Coronary artery (tissue), 2 donors: ENCODE data around the gene EGFLAM.
A peak's percentile ranks its signal among the peaks of the same experiment; 100 is the strongest.

Experiments used
- DNase-seq: peaks from one replicate; pipeline ENCODE4 v3.0.0-alpha.2; 2017; ENCODE audit warnings: low spot score
- H3K27ac ChIP-seq, 2 donors: fragments of 200-600 bp; sonication (generic); one replicate each; pipeline ENCODE4 v1.5.1; 2016 to 2019
- H3K4me3 ChIP-seq: fragments of 200-600 bp; sonication (generic); 2 replicates; pipeline ENCODE4 v1.5.1; 2016; ENCODE audit warnings: mild to moderate bottlenecking, moderate library complexity
- TF ChIP-seq, protein P1 (sequence below): fragments of 200-600 bp; sonication (generic); IDR thresholded peaks from one replicate; pipeline ENCODE4 v1.5.1; 2019; ENCODE audit warnings: antibody characterized with exemption

Gene EGFLAM

GRCh38 chr5:38249812-38250211 is 8.5 kb upstream of the EGFLAM start:
- Histone ChIP-seq H3K27ac (no peak overlapping the region), H3K4me3 (no peak overlapping the region)
- DNase-seq: no peak
- TF ChIP-seq, protein P1, sequence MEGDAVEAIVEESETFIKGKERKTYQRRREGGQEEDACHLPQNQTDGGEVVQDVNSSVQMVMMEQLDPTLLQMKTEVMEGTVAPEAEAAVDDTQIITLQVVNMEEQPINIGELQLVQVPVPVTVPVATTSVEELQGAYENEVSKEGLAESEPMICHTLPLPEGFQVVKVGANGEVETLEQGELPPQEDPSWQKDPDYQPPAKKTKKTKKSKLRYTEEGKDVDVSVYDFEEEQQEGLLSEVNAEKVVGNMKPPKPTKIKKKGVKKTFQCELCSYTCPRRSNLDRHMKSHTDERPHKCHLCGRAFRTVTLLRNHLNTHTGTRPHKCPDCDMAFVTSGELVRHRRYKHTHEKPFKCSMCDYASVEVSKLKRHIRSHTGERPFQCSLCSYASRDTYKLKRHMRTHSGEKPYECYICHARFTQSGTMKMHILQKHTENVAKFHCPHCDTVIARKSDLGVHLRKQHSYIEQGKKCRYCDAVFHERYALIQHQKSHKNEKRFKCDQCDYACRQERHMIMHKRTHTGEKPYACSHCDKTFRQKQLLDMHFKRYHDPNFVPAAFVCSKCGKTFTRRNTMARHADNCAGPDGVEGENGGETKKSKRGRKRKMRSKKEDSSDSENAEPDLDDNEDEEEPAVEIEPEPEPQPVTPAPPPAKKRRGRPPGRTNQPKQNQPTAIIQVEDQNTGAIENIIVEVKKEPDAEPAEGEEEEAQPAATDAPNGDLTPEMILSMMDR: no peak

DNA sequence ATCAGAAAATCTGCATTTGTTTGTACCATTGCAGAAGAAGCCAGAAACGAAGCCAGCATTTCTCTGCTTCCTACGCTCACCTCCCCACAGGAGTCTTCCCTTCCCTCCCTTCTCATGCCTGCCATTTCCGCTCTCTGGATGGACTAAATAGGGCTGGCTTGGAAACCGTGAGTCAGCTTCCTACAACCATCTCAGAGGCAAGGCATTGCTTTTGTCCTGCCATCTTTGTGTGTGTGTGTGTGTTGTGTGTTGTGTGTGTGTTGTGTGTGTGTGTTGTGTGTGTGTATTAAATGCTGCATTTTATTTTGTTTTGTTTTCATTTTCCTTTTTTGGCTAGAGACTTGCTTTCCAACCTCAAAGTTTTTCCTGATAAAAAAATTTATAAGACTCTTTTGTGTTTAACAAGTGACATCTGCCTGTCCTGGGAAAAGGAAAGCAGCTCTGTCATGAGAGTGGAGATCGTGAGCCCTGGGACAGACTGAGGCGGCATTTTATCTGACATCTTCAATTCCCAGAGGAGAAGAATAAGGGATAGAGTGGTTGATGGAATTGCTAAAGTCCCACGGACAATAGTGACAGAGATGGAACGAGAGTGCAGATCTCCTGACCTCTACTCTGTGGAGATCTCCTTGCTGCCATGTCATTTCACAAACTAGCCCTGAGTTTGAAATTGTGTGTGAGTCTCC is 7.5 kb upstream of the EGFLAM start:
- no peak overlapping the region for H3K4me3 ChIP-seq
- H3K27ac ChIP-seq: no peak overlapping the region
- DNase-seq: no peak
- TF ChIP-seq, protein P1: no peak

DNA sequence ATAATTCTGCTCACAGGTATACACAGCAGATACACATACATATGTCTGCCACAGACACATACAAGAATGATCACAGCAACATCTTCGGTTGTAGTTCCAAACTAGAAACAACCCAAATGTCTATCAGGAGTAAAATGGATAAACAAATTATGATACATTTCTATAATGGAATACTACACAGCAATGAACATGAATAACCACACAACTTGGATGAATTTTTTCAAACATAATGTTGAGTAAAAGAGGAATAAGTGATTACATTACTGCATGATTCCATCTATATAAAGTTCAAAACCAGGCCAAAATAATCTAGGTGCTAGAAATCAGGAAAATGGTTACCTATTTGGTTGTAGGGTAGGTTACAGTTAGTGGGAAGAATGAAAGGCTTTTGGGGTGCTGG is 4.6 kb upstream of the EGFLAM start:
- no peak overlapping the region for H3K4me3 ChIP-seq
- no peak for DNase-seq
- no peak overlapping the region for H3K27ac ChIP-seq
- TF ChIP-seq, protein P1: no peak

- TF ChIP-seq, protein P1: no peak
- no peak for DNase-seq
- Histone ChIP-seq H3K4me3 (peak overlapping the region; percentile 67), H3K27ac (no peak overlapping the region)
These were observed 884 bp upstream of the EGFLAM start for GRCh38 chr5:38257308-38258041.

DNA sequence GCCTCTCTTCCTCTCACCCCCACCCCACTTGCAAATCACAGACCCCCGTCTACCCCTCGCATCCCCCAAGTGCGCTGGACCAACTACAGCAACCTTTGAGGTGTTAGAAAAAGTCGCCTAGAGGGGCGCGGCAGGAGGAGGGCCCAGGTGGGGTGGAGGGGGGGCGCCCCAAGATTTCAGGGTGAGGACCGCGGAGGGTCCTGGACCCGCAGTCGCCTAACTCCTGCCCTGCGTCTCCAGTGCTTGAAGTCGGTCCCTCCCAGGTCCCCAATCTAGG is 379 bp upstream of the EGFLAM start:
- DNase-seq: no peak
- peak overlapping the region; percentile 67 for H3K4me3 ChIP-seq
- H3K27ac ChIP-seq: no peak overlapping the region
- TF ChIP-seq, protein P1: no peak

DNA sequence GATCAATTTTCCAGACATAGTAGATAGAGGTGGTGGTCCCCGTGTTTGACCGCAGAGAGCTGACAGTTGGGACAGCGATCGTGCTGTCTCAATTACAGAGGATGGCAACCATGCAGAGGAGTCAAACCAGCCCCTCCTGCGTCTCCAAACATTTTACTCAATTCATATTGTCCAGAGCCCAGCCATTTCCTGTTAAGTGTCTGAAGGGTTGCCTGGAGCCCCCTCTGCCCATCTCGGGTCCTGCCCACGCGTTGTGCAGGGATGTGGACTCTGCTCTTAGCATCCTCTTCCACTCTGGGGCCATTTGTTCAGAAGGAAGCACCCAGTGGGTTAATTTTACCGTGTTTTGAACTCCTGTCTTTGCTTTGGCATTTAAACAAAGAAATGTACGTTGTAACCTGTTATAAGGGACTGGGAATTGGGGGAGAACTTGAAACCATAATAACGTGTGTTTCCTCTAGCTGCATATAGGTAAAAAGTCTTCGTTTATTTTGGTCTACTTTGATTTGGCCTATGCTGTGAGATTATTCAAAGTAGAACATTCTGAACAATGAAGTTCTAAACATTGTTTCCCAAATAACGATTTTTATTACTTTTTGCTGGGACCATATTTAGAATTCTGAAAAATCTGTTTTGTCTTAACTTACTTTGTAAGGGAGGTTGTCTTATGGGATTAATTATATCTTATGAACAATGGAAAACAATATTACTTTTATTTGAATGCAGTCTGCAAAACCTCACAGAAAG is 876 bp downstream of the EGFLAM start:
- TF ChIP-seq, protein P1: no peak
- no peak for DNase-seq
- no peak overlapping the region for H3K27ac ChIP-seq
- peak overlapping the region; percentile 67 for H3K4me3 ChIP-seq

DNA sequence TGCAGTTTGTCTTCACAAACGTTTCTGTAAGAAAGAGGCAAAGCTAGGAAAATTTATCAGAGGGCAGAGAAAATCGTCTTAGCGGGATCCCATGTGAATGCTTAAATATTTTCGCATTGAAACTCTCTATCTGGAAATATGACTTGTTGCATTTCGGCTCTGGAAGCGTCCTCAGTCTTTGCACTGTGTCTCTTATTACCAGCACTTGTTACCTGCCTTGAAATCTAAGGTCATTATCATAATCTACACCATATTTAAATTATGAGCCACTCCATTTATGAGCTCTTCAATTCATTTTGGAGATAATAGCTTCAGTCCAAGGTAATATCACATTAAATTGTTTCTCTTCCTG is 1.4 kb downstream of the EGFLAM start:
- H3K27ac ChIP-seq: no peak overlapping the region
- H3K4me3 ChIP-seq: no peak overlapping the region
- TF ChIP-seq, protein P1: no peak
- DNase-seq: no peak
